A549 (cell line): ENCODE results near the gene FAS. TPM values are rescaled to one million over a fixed set of nuclear protein-coding genes. Genes with fewer than 3 reads are reported as not detected.

ENCODE experiments used
- ATAC-seq, 2 experiments: fragments of 200-7000 bp in 1 of 2; fragments of >200 bp in 1 of 2; cut with Nextera tagmentation in 1 of 2; cut with Tn5 transposase in 1 of 2; 3 replicates each; pipeline versions ENCODE4 v1.8.0 to v1.9.1; 2018 to 2020; ENCODE audit warnings: mild to moderate bottlenecking in 1 of 2, moderate library complexity in 1 of 2
- CTCF ChIA-PET: fragments of 300-600 bp; sonication (Branson Sonifier 250); formaldehyde crosslinking; extraction: SDS; loops from one replicate; lab custom pipeline; 2021; ENCODE audit warnings: antibody characterized with exemption, inconsistent platforms; lab: Yijun Ruan, JAX
- POLR2A ChIA-PET: fragments of 350-600 bp; formaldehyde crosslinking; extraction: SDS; loops from one replicate; lab custom pipeline; 2021; ENCODE audit warnings: antibody characterized with exemption, inconsistent platforms; lab: Yijun Ruan, JAX
- DNase-seq, 2 experiments: peaks; one replicate each; pipeline versions ENCODE4 v3.0.0 to v3.0.0-alpha.2; 2011 to 2016; ENCODE audit warnings: low read depth in 1 of 2, low spot score in 1 of 2
- FAIRE-seq: peaks from 2 replicates; lab custom pipeline; 2011; peaks lifted over from hg19 to GRCh38; lab: Jason Lieb, UNC
- H3K27ac ChIP-seq, 2 experiments: fragments of >200 bp; sonication (Bioruptor Twin); formaldehyde crosslinking; 3 replicates each; pipeline ENCODE4 v1.5.1; 2016 to 2017
- H3K4me1 ChIP-seq: fragments of >200 bp; sonication (Bioruptor Twin); formaldehyde crosslinking; 3 replicates; pipeline ENCODE4 v1.6.1; 2016
- H3K4me2 ChIP-seq: fragments of >200 bp; sonication (Bioruptor Twin); formaldehyde crosslinking; 3 replicates; pipeline ENCODE4 v1.6.1; 2016
- H3K4me3 ChIP-seq: fragments of >200 bp; sonication (Bioruptor Twin); formaldehyde crosslinking; 3 replicates; pipeline ENCODE4 v1.5.1; 2016
- H3K9me3 ChIP-seq: fragments of >200 bp; sonication (Bioruptor Twin); formaldehyde crosslinking; 3 replicates; pipeline ENCODE4 v1.6.1; 2016
- BHLHE40 ChIP-seq: IDR thresholded peaks from 2 replicates; pipeline ENCODE4 v1.6.1; 2012; ENCODE audit warnings: low read depth, low read length, inconsistent platforms
- CBX2 ChIP-seq: fragments of 200-600 bp; sonication (generic); IDR thresholded peaks from 2 replicates; pipeline ENCODE4 v1.6.1; 2016; ENCODE audit warnings: low read depth, mild to moderate bottlenecking, borderline replicate concordance
- CBX8 ChIP-seq: fragments of 200-600 bp; sonication (generic); IDR thresholded peaks from 2 replicates; pipeline ENCODE4 v1.6.1; 2016
- CEBPB ChIP-seq, 2 experiments: fragments of >200 bp in 1 of 2; sonication (Bioruptor Twin) in 1 of 2; formaldehyde crosslinking in 1 of 2; IDR thresholded peaks; 2 replicates each; pipeline ENCODE4 v1.6.1; 2012 to 2016
- CHD2 ChIP-seq: fragments of 150-350 bp; IDR thresholded peaks from 2 replicates; pipeline ENCODE4 v1.6.1; 2014; ENCODE audit warnings: low read length; ENCODE audit not compliant: partially characterized antibody
- EP300 ChIP-seq, 2 experiments: fragments of >200 bp; sonication (Bioruptor Twin); formaldehyde crosslinking; IDR thresholded peaks; 2 replicates in 1 of 2; 3 replicates in 1 of 2; pipeline ENCODE4 v1.6.1; 2016 to 2017
- ESRRA ChIP-seq: fragments of 150-350 bp; IDR thresholded peaks from 2 replicates; pipeline ENCODE4 v1.6.1; 2014; ENCODE audit warnings: mild to moderate bottlenecking, low read length, borderline replicate concordance
- FOSB ChIP-seq: fragments of 250-450 bp; sonication (Bioruptor Pico); IDR thresholded peaks from 2 replicates; pipeline ENCODE4 v1.5.0; 2020; ENCODE audit warnings: mild to moderate bottlenecking, moderate library complexity
- HEYL ChIP-seq: fragments of 250-450 bp; sonication (Bioruptor Pico); IDR thresholded peaks from 2 replicates; pipeline ENCODE4 v1.8.0; 2021; ENCODE audit warnings: mild to moderate bottlenecking, moderate library complexity
- HMGXB4 ChIP-seq: fragments of 250-450 bp; sonication (Bioruptor Pico); IDR thresholded peaks from 2 replicates; pipeline ENCODE4 v1.5.0; 2021; ENCODE audit warnings: mild to moderate bottlenecking, moderate library complexity, borderline replicate concordance
- HOXA7 ChIP-seq: fragments of 250-450 bp; sonication (Bioruptor Pico); IDR thresholded peaks from 2 replicates; pipeline ENCODE4 v1.5.0; 2020; ENCODE audit warnings: mild to moderate bottlenecking, moderate library complexity
- HOXB13 ChIP-seq: fragments of 250-450 bp; sonication (Bioruptor Pico); IDR thresholded peaks from 2 replicates; pipeline ENCODE4 v1.5.0; 2020; ENCODE audit warnings: low read depth, mild to moderate bottlenecking, moderate library complexity
- KDM1A ChIP-seq: fragments of 200-600 bp; sonication (generic); IDR thresholded peaks from 2 replicates; pipeline ENCODE4 v1.6.1; 2016; ENCODE audit warnings: low read depth, mild to moderate bottlenecking
- NPAS2 ChIP-seq: fragments of 250-450 bp; sonication (Bioruptor Pico); IDR thresholded peaks from 2 replicates; pipeline ENCODE4 v1.8.0; 2022; ENCODE audit warnings: mild to moderate bottlenecking, moderate library complexity, borderline replicate concordance
- PHF8 ChIP-seq: fragments of 200-600 bp; sonication (generic); IDR thresholded peaks from 2 replicates; pipeline ENCODE4 v1.6.1; 2016; ENCODE audit warnings: low read depth, mild to moderate bottlenecking, antibody characterized with exemption, moderate library complexity, borderline replicate concordance
- RARB ChIP-seq: fragments of 250-450 bp; sonication (Bioruptor Pico); IDR thresholded peaks from 2 replicates; pipeline ENCODE4 v1.8.0; 2021; ENCODE audit warnings: mild to moderate bottlenecking, moderate library complexity
- RNF2 ChIP-seq: fragments of 200-600 bp; sonication (generic); IDR thresholded peaks from 2 replicates; pipeline ENCODE4 v1.6.1; 2016; ENCODE audit warnings: low read depth, mild to moderate bottlenecking, antibody characterized with exemption, moderate library complexity, borderline replicate concordance
- ZFP36 ChIP-seq: fragments of 450-650 bp; IDR thresholded peaks from 2 replicates; pipeline ENCODE4 v1.6.1; 2014; ENCODE audit warnings: borderline replicate concordance; ENCODE audit not compliant: partially characterized antibody
- ZSCAN20 ChIP-seq: fragments of 250-450 bp; sonication (Bioruptor Pico); IDR thresholded peaks from 2 replicates; pipeline ENCODE4 v1.8.0; 2022; ENCODE audit warnings: mild to moderate bottlenecking, moderate library complexity
- WGBS: methylation state at CpG from one replicate; pipeline ENCODE4 v1.1.6; 2017; ENCODE audit errors: missing lambda C conversion rate; 5-methylcytosine and 5-hydroxymethylcytosine counted together
- polyA plus RNA-seq, 4 experiments: library from polyadenylated mRNA; depleted of rRNA in 3 of 4; stranded (reverse); fragments of >200 nt; fragmentation: RNase III in 1 of 4; extraction: RNeasy Plus Mini Kit Qiagen cat#74134 plus additional on column Dnase treatment in 1 of 4; gene quantifications; 2 replicates in 3 of 4; 3 replicates in 1 of 4; pipeline ENCODE4 v1.2.3, GENCODE V29; 2011 to 2017
- TF ChIP-seq, protein P1 (sequence below): IDR thresholded peaks from 2 replicates; pipeline ENCODE4 v1.6.1; 2012
- TF ChIP-seq, protein P2 (sequence below): fragments of 250-450 bp; sonication (Bioruptor Pico); IDR thresholded peaks from 2 replicates; pipeline ENCODE4 v1.5.0; 2020; ENCODE audit warnings: low read depth, mild to moderate bottlenecking, moderate library complexity
- TF ChIP-seq, protein P3 (sequence below): fragments of 150-350 bp; IDR thresholded peaks from 2 replicates; pipeline ENCODE4 v1.6.1; 2014; ENCODE audit warnings: low read depth, mild to moderate bottlenecking, low read length
- TF ChIP-seq, protein P4 (sequence below): fragments of >200 bp; sonication (Bioruptor Twin); formaldehyde crosslinking; IDR thresholded peaks from 3 replicates; pipeline ENCODE4 v1.5.1; 2016

The FAS gene
- polyA plus RNA-seq, 2 of the 4 experiments (the other 2 are of a cell fraction) = 21.0 to 29.5 TPM

- ChIA-PET POLR2A (interaction anchor here (0.7 kb wide), 1 partner anchor 153 kb away, joined by 4 read pairs; no protein-coding TSS in a partner anchor), CTCF (interaction anchor here (0.6 to 1.9 kb wide), 4 partner anchors 12 to 1025 kb away, joined by 3 to 6 read pairs (median 4); no protein-coding TSS in a partner anchor)
- peak overlapping the region; percentile 44 for H3K4me3 ChIP-seq
- DNase-seq = peak in 1 of 2 experiments; percentile 13
- WGBS = 3% methylated on average over 7 of the region's 7 CpGs
- peak overlapping the region; percentile 65 to 80 for H3K27ac ChIP-seq
- TF ChIP-seq NPAS2 = no peak
- no peak for TF ChIP-seq ZFP36
- TF ChIP-seq, protein P1, sequence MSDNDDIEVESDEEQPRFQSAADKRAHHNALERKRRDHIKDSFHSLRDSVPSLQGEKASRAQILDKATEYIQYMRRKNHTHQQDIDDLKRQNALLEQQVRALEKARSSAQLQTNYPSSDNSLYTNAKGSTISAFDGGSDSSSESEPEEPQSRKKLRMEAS = 0 out of 2 replicates have a peak, but pooled peaks have one; percentile 14
- no peak for TF ChIP-seq HMGXB4 (CRISPR knock-in tag)
- TF ChIP-seq PHF8 = peak; percentile 16; the same call in 1 of the 2 replicates
- no peak for TF ChIP-seq CBX2
- TF ChIP-seq, protein P2, sequence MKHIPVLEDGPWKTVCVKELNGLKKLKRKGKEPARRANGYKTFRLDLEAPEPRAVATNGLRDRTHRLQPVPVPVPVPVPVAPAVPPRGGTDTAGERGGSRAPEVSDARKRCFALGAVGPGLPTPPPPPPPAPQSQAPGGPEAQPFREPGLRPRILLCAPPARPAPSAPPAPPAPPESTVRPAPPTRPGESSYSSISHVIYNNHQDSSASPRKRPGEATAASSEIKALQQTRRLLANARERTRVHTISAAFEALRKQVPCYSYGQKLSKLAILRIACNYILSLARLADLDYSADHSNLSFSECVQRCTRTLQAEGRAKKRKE (CRISPR knock-in tag) = no peak
- TF ChIP-seq, protein P3, sequence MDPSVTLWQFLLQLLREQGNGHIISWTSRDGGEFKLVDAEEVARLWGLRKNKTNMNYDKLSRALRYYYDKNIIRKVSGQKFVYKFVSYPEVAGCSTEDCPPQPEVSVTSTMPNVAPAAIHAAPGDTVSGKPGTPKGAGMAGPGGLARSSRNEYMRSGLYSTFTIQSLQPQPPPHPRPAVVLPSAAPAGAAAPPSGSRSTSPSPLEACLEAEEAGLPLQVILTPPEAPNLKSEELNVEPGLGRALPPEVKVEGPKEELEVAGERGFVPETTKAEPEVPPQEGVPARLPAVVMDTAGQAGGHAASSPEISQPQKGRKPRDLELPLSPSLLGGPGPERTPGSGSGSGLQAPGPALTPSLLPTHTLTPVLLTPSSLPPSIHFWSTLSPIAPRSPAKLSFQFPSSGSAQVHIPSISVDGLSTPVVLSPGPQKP = no peak
- TF ChIP-seq RARB (CRISPR knock-in tag) = no peak
- TF ChIP-seq EP300 (IDR thresholded peaks at IDR 0.05) = no peak
- TF ChIP-seq HEYL (CRISPR knock-in tag) = no peak
- TF ChIP-seq HOXA7 (CRISPR knock-in tag) = no peak
- no peak for TF ChIP-seq CBX8
- no peak for TF ChIP-seq HOXB13 (CRISPR knock-in tag)
- no peak for TF ChIP-seq CHD2
- no peak for TF ChIP-seq KDM1A
- TF ChIP-seq, protein P4, sequence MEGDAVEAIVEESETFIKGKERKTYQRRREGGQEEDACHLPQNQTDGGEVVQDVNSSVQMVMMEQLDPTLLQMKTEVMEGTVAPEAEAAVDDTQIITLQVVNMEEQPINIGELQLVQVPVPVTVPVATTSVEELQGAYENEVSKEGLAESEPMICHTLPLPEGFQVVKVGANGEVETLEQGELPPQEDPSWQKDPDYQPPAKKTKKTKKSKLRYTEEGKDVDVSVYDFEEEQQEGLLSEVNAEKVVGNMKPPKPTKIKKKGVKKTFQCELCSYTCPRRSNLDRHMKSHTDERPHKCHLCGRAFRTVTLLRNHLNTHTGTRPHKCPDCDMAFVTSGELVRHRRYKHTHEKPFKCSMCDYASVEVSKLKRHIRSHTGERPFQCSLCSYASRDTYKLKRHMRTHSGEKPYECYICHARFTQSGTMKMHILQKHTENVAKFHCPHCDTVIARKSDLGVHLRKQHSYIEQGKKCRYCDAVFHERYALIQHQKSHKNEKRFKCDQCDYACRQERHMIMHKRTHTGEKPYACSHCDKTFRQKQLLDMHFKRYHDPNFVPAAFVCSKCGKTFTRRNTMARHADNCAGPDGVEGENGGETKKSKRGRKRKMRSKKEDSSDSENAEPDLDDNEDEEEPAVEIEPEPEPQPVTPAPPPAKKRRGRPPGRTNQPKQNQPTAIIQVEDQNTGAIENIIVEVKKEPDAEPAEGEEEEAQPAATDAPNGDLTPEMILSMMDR = no peak
- no peaks in the 10 kb centered on the region for H3K9me3 ChIP-seq
- peak overlapping the region; percentile 86 for H3K4me2 ChIP-seq
- ATAC-seq = peak; percentile 81 to 90; a peak in 5 of 6 replicates
- peak; percentile 54 for FAIRE-seq
- H3K4me1 ChIP-seq = peaks cover 12% of the 10 kb centered on the region
These were observed 15.9 kb upstream of the FAS start for GRCh38 chr10:88974446-88975376.

GRCh38 chr10:88975377-88975720 is 15.2 kb upstream of the FAS start:
- Histone ChIP-seq H3K4me2 (peak overlapping the region; percentile 86), H3K4me3 (peak overlapping the region; percentile 44), H3K9me3 (no peaks in the 10 kb centered on the region), H3K4me1 (peaks cover 12% of the 10 kb centered on the region), H3K27ac (peak overlapping the region; percentile 65 to 80)
- ChIA-PET CTCF (interaction anchor here (0.7 to 1.9 kb wide), 4 partner anchors 12 to 52 kb away, joined by 3 to 11 read pairs (median 5); no protein-coding TSS in a partner anchor), POLR2A (interaction anchor here (0.7 kb wide), 1 partner anchor 154 kb away, joined by 4 read pairs; no protein-coding TSS in a partner anchor)
- no peak for DNase-seq
- no peak for FAIRE-seq
- ATAC-seq = peak; percentile 35 to 70; a peak in 4 of 6 replicates
- WGBS = 53% methylated on average over 3 of the region's 3 CpGs
- no peak for TF ChIP-seq BHLHE40
- TF ChIP-seq HOXA7 (CRISPR knock-in tag) = no peak
- TF ChIP-seq FOSB = no peak
- TF ChIP-seq CEBPB (IDR thresholded peaks at IDR 0.05) = no peak
- no peak for TF ChIP-seq ESRRA
- TF ChIP-seq ZSCAN20 (CRISPR knock-in tag) = no peak
- TF ChIP-seq, protein P1 = no peak
- TF ChIP-seq, protein P4 = no peak
- TF ChIP-seq CBX8 = no peak
- no peak for TF ChIP-seq HOXB13 (CRISPR knock-in tag)
- no peak for TF ChIP-seq RNF2
- no peak for TF ChIP-seq EP300 (IDR thresholded peaks at IDR 0.05)
